ENCODE measurements around the gene ANKMY1. TPM values are rescaled to one million over a fixed set of nuclear protein-coding genes. Genes with fewer than 3 reads are reported as not detected.
"Not testable (repeated sequence)": the region's sequence is repeated elsewhere in the genome, so short reads cannot be mapped to it uniquely, and the experiment has no call there.

ANKMY1 gene
- total and polyA plus RNA-seq, 2 of the 8 experiments (the other 6 are each of a cell fraction or from before 2014, with no cell fraction given): 4.5 to 4.8 TPM

DNA sequence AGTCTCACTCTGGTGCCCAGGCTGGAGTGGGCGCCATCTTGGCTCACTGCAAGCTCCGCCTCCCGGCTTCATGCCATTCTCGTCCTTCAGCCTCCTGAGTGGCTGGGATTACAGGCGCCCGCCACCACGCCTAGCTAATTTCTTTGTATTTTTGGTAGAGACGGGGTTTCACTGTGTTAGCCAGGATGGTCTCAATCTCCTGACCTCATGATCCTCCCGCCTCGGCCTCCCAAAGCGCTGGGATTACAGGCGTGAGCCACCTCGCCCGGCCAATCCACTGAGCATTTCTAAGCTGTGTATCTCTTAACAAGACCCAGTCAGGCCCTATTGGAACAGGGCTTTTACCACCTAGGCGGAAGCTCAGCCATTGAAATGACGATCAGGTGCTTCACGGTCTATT, 5.4 kb upstream of the ANKMY1 start:
- H3K27me3 ChIP-seq (replicated peaks in 1 of 4; ENCODE audit: control insufficient read depth in 3 of 4, extremely low read depth in 1 of 4, insufficient read depth in 3 of 4, low read length in 3 of 4): peaks cover 11 to 34% (median 31%) of the 10 kb centered on the region in 4 experiments
- not testable (repeated sequence) for H3K14ac ChIP-seq (ENCODE audit: insufficient read length); H2AFZ ChIP-seq (ENCODE audit: low read length); H3K23ac ChIP-seq (ENCODE audit: insufficient read length); H2AK5ac ChIP-seq (ENCODE audit: low read depth, low read length); H4K5ac ChIP-seq (ENCODE audit: insufficient read length, low read depth, low read length); H2BK120ac ChIP-seq (replicated peaks; ENCODE audit: low read depth, low read length); H4K20me1 ChIP-seq (replicated peaks in 1 of 2; ENCODE audit: control insufficient read depth in 1 of 2, insufficient read depth in 2 of 2, low read length in 2 of 2); H2BK12ac ChIP-seq (ENCODE audit: low read depth, low read length); H3K4ac ChIP-seq (replicated peaks; ENCODE audit: insufficient read length, low read depth, low read length); H2BK5ac ChIP-seq (ENCODE audit: low read depth, low read length); H4K91ac ChIP-seq (replicated peaks; ENCODE audit: insufficient read length, low read length); H3K9me3 ChIP-seq (ENCODE audit: insufficient read depth in 2 of 2, low read depth in 1 of 2, low read length in 1 of 2); H3K9ac ChIP-seq (replicated peaks in 1 of 4; ENCODE audit: extremely low read depth in 1 of 4, low read depth in 3 of 4, low read length in 3 of 4); H2BK20ac ChIP-seq (ENCODE audit: low read length); H3K56ac ChIP-seq (replicated peaks; ENCODE audit: insufficient read length, low read depth, low read length); H4K8ac ChIP-seq (ENCODE audit: extremely low read depth, insufficient read depth, low read length); H3K23me2 ChIP-seq (ENCODE audit: low read depth, low read length); H3K79me2 ChIP-seq (ENCODE audit: control insufficient read depth in 1 of 2, insufficient read depth in 2 of 2, low read length in 2 of 2); H3K18ac ChIP-seq (ENCODE audit: extremely low read depth, low read length); H3K27ac ChIP-seq (ENCODE audit: low read depth, low read length); H3K79me1 ChIP-seq (ENCODE audit: low read depth, low read length); H2BK15ac ChIP-seq (ENCODE audit: low read length); H3K4me2 ChIP-seq (ENCODE audit: insufficient read depth in 1 of 2, low read depth in 2 of 2, low read length in 2 of 2); H3K36me3 ChIP-seq (ENCODE audit: control insufficient read depth in 2 of 4, insufficient read depth in 4 of 4, low read length in 3 of 4); FAIRE-seq; H3K4me3 ChIP-seq (ENCODE audit: extremely low read depth in 1 of 4, insufficient read depth in 2 of 4, low read depth in 3 of 4, low read length in 4 of 4)
- DNase-seq (ENCODE audit: low read depth in 1 of 2, low spot score in 2 of 2): peak in 1 of 2 experiments; percentile 20
- 88% methylated on average over 13 of the region's 17 CpGs; no CpG with 5 or more reads in 1 of the 2 experiments for WGBS, 2 experiments (ENCODE audit: extremely low coverage in 1 of 2, insufficient coverage in 1 of 2, insufficient read length in 1 of 2, insufficient replicate concordance in 2 of 2, low coverage in 1 of 2, low lambda C conversion rate in 2 of 2, missing lambda C conversion rate in 1 of 2)
- H3K4me1 ChIP-seq (replicated peaks in 1 of 4; ENCODE audit: control insufficient read depth in 3 of 4, insufficient read depth in 4 of 4, low read length in 3 of 4): peaks cover 0 to 30% (median 22%) of the 10 kb centered on the region in 4 experiments; a peak in 6 of 7 replicates
- ChIA-PET CTCF (ENCODE audit: partially characterized antibody) (interaction anchor here (0.8 to 5.3 kb wide), 4 partner anchors 15 to 59 kb away, joined by 3 to 37 read pairs (median 20); partner anchors contain the start of gene CAPN10), POLR2A (ENCODE audit: partially characterized antibody) (interaction anchor here (1.2 kb wide), 1 partner anchor 16 kb away, joined by 3 read pairs; no protein-coding TSS in a partner anchor)
